GM19452 (cell line): ENCODE measurements around the gene KLK2.

Source experiments
- ATAC-seq: cut with Tn5 transposase; IDR thresholded peaks from one replicate; pipeline ENCODE4 v1.9.1; 2021; ENCODE audit not compliant: unreplicated experiment

The KLK2 gene

GRCh38 chr19:50921426-50922316, 48.4 kb downstream of the KLK2 start:
- peak; percentile 30 for ATAC-seq

- ATAC-seq, result peak; percentile 71
These were observed 49.1 kb downstream of the KLK2 start for GRCh38 chr19:50922317-50922853.

- ATAC-seq, result no peak
These were observed 51.3 kb downstream of the KLK2 start for GRCh38 chr19:50924586-50924985.

GRCh38 chr19:50925734-50926133, 52.5 kb downstream of the KLK2 start:
- no peak for ATAC-seq

GRCh38 chr19:50926144-50926543, 52.9 kb downstream of the KLK2 start:
- ATAC-seq, result no peak

GRCh38 chr19:50928831-50929230, 55.6 kb downstream of the KLK2 start:
- ATAC-seq, result no peak
